GM12875 (cell line): ENCODE measurements around the gene TMEM108.

Source experiments
- H3K4me3 ChIP-seq: one replicate; pipeline ENCODE4 v1.5.1; 2011; ENCODE audit warnings: low read depth, low read length, control low read depth
- TF ChIP-seq, protein P1 (sequence below): IDR thresholded peaks from 2 replicates; pipeline ENCODE4 v1.5.1; 2011; ENCODE audit warnings: low read depth, mild to moderate bottlenecking, control low read depth, inconsistent platforms, low read length, moderate library complexity, borderline replicate concordance; ENCODE audit not compliant: insufficient read depth

Gene TMEM108

DNA sequence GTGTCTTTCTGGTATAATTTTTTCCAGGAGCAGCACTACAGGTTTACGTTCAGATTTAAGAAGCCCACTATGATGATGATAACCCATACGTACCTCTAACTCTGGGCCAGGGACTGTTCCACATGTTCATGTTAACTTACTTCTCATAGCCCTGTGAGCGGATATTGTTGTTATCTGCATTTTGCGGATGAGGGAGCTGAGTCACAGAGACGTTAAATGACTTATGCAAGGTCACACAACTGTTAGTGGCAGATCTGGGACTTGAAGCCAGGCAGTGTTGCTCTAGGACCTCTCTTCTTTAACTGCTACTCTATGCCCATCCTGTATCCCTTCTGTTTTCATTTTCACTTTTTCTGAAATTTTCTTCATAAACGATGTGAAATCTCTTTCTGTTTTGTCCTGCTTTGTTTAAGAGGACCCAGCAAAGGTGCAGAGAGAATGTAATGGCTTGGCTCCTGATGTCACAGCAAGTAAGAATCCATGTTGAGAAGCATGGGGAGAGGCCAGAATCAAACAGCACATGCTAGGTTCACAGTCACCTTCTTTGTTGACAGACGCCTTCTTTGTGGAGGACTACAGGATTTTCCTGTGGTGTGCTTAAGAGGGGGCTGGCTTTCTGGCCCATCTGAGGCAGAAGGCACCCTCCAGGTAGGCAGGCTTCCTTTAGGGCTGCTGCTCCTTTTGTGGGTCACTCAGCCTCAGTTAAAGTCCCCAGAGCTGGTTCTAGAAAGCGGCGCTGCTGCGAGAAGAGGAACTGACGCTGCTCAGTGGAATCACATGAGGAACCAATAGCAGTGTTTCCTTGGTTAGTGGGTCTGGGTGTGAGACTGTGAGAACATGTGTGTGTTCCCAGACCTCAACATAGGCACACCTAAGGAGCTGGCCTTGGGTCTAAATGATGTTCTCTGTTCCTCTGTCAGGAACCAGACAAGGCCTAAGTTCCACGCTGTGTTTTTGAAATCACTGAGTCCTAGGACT is 121.6 kb downstream of the TMEM108 start:
- H3K4me3 ChIP-seq: no peak overlapping the region
- TF ChIP-seq, protein P1, sequence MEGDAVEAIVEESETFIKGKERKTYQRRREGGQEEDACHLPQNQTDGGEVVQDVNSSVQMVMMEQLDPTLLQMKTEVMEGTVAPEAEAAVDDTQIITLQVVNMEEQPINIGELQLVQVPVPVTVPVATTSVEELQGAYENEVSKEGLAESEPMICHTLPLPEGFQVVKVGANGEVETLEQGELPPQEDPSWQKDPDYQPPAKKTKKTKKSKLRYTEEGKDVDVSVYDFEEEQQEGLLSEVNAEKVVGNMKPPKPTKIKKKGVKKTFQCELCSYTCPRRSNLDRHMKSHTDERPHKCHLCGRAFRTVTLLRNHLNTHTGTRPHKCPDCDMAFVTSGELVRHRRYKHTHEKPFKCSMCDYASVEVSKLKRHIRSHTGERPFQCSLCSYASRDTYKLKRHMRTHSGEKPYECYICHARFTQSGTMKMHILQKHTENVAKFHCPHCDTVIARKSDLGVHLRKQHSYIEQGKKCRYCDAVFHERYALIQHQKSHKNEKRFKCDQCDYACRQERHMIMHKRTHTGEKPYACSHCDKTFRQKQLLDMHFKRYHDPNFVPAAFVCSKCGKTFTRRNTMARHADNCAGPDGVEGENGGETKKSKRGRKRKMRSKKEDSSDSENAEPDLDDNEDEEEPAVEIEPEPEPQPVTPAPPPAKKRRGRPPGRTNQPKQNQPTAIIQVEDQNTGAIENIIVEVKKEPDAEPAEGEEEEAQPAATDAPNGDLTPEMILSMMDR: no peak

DNA sequence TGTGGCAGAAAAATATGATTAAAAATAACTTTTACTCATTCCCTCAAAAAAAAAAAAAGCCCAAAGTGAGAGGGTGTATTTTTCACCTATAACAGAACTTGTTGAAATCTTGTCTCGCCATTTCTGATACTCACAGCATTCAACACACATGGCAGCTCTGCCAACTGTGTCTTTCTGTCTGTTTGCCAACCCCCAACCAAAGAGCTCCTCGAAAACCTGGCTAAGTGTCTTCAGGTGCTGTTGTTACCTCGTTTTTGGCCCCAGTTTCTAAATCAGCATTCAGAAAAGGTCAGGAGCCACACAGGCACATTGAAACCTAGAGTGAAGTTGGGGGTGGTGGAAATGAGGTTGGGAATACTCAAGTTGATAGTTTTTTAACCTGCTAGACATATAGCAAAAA is 123.5 kb downstream of the TMEM108 start:
- no peak overlapping the region for H3K4me3 ChIP-seq
- TF ChIP-seq, protein P1: no peak

DNA sequence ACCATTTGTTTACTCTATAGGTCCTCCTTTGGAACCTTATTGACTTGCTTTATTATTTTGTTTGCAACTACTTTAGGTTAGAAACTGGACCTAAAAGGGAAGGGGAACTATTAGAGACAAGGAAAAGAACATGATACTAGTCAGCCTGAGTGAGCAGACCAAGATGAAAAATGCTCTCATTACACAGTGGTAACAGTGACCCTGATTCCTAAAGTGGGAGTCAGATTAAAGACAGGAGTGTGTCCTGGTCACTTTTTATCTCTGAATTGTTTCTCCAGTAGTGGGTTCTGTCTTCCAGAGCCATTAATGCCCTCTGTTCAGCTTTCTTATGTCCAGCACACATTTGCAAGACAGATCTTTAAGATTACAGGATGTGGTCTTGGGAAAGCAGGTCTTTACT is 124.1 kb downstream of the TMEM108 start:
- no peak overlapping the region for H3K4me3 ChIP-seq
- TF ChIP-seq, protein P1: no peak

DNA sequence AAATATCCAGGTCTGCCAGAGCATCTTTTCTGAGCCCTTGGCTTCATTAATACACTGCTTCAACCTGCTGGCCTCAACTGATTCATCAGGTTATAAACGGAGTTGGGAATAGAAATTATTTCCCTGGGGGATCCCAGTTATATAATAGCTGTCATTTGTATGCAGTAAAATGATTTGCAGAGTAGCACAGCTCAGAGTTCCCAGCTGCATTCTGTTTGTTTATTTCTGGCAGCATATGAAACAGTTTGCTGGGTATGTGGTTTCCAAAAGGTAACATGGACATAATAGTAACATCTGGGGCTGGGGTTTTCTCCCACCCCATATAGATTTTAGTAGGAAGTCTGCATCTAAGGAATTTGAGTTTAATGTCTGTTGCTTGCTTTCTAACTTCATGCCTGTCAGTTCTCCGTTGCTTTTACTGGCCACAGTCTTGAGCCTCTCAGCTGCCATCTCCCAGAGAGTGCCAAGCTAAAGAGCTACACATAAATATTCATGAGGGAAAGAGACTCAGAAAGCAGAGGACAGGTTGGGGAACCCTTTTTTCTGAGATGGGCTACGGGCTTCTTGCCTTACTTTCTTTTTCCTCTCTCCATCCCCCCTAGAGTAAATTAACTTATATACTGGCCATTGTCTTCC is 124.6 kb downstream of the TMEM108 start:
- H3K4me3 ChIP-seq: no peak overlapping the region
- TF ChIP-seq, protein P1: no peak

DNA sequence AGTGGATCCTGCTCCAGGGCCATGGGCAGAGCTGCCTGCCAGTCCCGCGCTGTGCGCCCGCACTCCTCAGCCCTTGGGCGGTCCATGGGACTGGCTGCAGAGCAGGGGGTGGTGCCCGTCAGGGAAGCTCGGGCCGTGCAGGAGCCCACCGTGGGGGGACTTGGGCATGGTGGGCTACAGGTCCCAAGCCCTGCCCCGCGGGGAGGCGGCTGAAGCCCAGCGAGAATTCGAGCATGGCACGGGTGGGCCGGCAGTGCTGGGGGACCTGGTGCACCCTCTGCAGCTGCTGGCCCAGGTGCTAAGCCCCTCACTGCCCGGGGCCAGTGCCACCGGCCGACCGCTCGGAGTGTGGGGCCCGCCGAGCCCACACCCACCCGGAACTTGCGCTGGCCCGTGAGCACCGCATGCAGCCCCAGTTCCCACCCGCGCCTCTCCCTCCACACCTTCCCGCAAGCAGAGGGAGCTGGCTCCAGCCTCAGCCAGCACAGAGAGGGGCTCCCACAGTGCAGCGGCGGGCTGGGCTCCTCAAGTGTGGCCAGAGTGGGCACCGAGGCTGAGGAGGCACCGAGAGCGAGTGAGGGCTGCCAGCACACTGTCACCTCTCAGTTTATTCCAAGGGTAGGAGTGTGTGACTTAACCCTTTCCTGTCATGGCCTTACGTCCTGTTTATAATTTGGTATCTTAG is 129.3 kb downstream of the TMEM108 start:
- TF ChIP-seq, protein P1: no peak
- H3K4me3 ChIP-seq: no peak overlapping the region

DNA sequence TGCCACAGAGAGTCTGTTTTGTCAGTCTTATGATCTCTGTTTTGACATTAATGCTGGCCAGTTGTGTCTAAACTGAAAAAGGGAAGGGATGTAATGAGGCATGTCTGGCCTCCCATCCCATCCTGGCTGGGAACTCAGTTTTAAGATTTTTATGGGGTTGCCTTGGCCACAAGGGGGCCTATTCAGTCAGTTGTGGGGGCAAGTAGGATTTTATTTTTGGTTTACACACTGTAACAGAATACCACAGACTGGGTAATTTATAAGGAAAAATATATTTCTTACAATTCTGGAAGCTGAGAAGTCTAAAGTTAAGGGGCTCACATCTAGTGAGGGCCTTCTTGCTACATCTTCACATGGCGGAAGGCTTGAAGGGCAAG is 129.8 kb downstream of the TMEM108 start:
- TF ChIP-seq, protein P1: 0 out of 2 replicates have a peak, but pooled peaks have one; percentile 1
- H3K4me3 ChIP-seq: no peak overlapping the region
